HG03108 (cell line): ENCODE data around the gene TFF2.

ENCODE experiments used
- ATAC-seq: cut with Tn5 transposase; IDR thresholded peaks from one replicate; pipeline ENCODE4 v1.9.1; 2021; ENCODE audit warnings: moderate library complexity; ENCODE audit not compliant: unreplicated experiment

Gene TFF2

DNA sequence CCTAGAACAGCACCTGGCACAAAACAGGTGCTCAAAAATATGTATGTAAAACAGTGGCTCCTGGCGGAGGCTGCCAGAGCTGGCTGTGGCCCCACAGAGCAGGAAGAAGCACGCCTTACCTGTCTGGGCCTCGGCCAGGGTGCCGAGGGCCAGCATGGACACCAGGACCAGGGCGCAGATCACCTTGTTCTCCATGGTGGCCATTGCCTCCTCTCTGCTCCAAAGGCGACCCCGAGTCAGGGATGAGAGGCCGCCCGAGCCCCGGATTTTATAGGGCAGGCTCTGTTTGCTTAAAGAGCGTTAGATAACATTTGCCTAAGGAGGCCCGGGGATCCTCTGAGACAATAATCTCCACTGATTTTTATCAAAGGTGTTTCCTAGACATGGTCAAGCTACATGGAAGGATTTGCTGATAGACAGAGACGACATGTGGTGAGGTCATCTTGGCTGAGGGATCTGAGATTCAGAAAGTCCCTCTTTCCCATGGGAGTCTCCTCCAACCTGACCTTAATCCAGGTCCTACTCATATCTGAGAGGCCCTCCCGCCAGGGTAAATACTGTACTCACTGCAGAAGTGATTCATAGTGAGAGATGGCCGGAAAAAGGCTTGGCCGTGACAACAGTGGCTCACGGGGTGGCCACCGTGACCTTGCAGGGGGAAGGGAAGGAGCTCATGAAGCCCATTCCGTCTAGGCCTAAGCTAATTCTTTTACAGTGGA is 15.7 kb upstream of the TFF2 start, which contains the start of gene TFF1:
TFF1 (minus strand) TSS at position 244 of the 719 bp plus-strand sequence; CDS start at position 204, 40 bp downstream.
- no peak for ATAC-seq

DNA sequence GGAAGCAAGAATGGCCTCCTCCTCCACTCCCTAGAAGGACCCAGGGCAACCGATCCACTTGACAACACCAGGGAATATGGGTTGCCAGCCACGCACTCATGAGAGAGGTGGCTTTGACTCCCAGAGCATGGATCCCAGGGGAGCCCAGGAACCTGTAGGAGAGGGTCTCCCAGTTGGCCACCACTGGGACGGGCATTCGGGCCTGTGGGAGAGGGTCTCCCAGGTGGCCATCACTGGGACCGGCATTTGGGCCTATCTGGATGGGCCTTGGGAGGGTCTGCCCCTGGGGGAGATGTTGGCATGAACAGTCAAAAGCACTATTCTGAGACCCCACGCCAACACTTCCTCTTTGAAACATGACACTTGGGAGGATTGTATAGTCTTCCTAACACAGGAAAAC is 15.0 kb upstream of the TFF2 start:
- no peak for ATAC-seq

DNA sequence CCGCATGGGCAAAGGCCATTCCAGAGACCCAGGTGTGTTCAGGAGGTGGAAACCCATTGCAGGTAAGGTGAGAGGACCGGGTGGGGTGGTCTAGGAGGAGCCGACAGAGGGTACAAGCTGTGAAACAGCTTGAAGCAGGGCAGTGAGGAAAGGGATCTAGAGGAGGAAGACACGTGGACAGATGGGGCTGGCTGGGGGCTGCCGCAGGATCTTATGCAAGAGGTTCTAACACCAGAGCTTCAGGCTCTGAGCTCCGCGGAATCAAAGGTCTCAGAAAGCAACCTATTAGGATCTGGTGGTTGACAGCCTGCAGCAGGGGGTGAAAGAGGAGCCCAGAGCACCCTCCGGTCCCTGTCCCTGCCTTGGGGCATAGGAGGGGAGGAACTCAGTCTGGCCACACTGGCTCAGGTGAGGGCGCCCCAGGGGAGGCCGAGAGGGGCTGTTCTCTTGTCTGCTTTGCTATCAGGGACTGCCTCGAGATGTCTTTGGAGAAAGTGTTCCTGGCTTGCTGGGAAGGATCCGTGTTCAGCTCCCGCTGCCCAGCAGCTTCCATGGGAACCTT is 13.6 kb upstream of the TFF2 start:
- ATAC-seq = no peak

DNA sequence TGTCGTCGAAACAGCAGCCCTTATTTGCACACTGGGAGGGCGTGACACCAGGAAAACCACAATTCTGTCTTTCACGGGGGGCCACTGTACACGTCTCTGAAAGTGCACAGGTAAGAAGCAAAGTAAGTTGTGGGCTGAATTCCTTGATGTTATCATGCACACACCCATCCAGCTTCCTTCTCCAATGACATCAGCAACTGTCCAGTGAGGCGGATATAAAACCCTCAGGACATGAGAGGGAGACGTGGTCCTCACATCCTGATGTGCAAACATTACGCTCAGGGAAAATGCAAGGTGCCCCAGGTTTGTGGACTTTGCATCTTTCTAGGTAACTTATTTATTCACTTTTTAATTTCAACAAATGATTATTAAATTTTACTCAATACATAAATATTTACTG is 12.5 kb upstream of the TFF2 start:
- no peak for ATAC-seq

DNA sequence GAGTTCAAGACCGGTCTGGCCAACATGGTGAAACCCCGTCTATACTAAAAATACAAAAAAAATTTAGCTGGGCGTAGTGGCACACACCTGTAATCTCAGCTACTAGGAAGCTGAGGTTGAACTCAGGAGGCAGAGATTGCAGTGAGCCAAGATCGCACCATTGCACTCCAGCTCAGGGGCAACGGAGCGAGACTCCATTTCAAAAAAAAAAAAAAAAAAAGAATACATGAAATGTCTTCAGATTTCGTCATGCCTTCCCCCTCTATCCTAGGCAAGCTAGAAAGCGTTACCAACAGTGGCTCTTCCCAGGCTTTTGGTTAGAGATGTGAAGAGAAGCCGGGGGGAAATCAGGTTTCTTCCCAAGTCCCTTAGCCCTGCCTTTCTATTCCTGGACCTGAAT is 11.9 kb upstream of the TFF2 start:
- ATAC-seq = no peak

DNA sequence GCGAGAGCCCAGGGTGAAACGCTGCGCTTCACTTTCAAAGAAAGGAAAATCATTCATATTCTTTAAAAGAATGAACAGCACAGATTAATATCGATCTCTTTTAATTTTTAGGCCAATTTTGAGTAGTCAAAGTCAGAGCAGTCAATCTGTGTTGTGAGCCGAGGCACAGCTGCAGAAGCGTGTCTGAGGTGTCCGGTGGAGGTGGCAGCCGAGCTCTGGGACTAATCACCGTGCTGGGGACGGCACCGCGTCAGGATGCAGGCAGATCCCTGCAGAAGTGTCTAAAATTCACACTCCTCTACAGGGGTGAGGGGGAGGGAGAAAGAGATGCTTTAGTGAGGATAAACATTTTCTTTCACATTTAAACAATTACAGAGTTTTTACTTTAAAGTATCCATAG is 11.4 kb upstream of the TFF2 start:
- no peak for ATAC-seq

DNA sequence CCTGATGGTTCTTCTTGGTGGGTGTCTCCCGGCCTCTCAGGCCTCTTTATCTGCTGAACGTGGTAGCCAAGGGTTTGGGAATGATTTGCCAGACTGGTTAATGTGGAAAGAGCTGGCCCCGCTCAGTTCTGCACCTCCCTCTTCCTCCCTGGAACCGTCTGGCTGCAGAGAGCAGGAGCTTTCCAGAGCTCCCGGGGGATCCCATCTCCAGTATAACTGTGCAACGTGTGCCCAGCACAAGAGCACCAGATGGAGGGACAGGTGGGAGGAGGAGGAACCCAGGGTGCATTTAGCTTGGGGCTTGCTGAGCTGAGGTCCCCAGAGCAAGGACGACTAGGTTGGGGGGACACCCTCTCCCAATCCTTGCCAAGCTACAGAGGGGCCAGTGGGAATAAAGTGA is 10.5 kb upstream of the TFF2 start:
- ATAC-seq = no peak

DNA sequence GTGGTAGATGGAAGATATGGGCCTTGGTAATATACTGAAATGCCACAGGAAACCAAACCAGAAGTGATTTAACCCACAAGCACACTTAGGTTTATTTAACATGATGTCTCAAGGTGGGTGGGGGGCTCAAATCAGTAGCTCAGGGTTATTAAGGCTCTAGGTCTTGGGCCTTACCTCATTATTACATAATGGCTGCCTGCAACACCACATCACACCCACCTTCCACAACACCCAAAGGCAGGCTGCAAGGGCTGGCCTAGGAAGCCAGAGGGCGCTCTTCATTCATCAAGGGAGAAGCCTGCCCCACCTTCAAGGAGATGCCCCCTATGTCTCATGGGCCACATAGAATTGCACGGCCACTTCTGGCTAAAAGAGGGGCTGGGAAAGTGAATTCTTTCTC is 9.5 kb upstream of the TFF2 start:
- no peak for ATAC-seq

DNA sequence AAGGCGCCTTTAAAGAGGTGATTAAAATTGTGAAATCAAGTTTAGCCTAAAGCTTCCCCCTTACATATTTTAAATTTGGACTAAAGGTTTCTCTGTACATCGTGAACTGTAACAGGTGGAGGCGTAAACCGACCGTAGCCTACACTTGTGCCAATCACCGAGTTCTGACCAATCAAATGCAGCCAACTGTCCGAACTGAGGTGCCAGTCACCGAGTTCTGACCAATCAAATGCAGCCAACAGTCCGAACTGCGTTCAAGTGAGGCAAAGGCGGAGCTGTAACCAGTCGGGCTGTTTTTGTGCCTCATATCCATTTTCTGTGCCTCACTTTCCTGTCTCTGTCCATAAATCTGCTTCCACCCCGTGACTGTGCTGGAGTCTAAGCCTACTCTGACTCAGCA is 8.1 kb upstream of the TFF2 start:
- no peak for ATAC-seq

DNA sequence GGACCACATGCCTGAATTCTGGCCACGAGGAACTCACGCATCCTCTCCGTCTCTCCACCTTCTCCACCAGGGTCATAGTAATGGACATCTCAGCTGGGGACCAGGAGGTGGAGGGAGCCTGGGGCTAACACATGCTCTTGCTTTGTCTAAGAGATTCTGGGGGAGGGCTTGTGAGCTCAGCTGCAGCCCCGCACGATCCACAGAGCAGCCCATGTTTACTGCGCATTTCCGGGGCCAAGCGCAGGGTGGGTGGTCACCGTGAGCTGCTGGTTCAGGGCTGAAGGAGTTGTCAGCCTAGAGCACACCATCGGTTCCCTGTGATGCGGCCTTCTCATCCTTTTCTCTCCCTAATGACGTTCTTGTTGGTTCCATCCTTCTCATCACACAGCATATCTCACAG is 7.5 kb upstream of the TFF2 start:
- ATAC-seq = no peak

DNA sequence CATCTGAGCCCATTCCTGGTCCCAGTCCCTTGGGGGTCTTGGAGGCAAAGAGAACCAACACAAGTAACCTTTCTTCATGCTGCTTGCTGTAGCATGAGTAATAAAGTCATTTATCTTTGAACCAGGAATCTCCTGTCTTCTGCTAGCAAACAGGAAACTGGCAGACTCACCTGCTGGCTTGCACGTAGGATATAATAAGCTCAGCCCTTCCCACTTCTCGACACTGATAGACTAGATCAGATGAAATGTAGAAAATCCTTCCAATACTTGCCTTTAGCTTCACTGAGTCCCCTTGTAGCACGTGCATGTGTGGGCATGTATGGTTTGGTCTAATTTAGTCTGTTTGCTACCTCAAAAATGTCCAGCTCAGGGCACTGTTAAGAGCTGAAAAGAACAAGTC is 6.5 kb upstream of the TFF2 start:
- ATAC-seq = no peak

DNA sequence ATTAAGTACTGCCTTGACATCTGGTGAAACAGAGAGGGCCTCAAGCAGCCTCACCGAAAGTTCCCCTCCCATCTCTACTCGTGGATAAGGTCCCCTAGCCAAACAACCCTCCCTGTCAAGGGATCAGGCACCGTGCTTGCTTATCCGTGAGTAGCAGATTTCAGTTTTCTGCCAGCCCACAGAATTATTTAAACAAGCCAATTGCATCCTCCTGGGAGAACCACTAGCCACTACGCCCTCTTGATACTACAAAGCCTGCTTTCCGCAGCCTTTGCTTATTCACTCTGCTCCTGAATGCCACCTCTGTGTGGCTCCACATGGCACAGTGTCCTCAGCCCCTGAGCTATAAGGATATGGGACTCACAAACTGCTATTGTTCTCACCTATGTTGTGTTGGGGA is 5.9 kb upstream of the TFF2 start:
- no peak for ATAC-seq

DNA sequence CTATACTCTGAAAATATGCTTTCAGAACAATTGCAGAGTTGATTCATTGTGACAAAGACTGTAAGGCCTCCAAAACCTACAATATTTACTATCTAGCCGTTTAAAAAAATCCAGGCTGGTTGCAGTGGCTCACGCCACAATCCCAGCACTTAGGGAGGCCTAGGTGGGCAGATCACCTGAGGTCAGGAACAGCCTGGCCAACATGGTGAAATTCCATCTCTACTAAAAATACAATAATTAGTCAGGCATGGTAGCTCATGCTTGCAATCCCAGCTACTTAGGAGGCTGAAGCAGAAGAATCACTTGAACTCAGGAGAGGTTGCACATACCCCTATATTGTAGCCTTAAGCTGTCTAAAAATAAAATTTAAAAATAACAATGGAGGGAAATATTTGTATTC is 5.3 kb upstream of the TFF2 start:
- no peak for ATAC-seq

DNA sequence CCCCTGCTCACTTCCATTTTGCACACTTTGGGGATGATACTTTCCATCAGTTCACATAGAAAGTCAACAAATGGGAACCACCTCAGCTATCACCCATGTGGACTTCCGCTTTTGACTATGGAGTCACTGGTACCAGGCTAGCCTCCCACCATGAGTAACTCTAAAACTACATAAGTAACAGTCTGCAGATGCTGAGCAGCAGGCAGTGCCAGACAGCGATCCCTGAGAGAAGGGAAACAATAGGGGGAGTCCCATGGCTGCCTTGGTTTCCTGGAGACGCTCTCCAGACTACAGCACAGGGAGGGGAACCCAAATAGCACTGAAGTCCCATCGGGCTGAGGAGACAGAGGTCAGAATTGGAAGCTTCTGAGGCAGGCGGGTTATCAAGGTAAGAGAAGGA is 2.8 kb upstream of the TFF2 start:
- no peak for ATAC-seq

DNA sequence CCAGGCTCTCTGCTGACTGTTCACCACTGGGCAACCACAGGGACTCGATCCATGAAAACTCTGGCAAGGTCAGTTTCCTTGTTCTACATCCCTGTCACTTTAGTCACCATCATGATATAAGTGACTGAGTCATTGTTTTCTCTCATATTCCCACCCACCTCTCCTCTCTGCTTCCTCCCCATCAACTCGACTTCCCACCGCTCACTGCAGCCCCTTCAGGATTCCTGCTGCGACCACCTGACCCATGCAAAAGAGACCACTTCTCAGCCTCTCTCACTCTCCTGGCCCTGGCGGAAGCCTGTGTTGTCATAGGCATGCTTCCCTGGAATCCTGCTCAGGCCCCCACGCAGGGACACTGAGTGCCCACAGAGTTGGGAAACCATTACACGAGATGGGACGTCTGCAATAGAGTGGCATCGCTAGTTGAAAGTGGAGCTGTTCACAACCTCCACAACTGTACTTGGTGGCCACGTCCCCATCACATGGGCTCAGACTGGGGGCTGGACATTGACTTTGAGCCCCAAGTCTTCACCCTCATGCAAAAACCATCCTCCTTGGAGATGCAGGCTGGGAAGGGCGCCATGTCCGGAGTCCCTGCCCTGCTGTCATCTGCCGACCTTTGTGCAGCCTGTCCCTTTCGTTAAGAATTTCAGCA is 1.8 kb upstream of the TFF2 start:
- ATAC-seq = no peak

DNA sequence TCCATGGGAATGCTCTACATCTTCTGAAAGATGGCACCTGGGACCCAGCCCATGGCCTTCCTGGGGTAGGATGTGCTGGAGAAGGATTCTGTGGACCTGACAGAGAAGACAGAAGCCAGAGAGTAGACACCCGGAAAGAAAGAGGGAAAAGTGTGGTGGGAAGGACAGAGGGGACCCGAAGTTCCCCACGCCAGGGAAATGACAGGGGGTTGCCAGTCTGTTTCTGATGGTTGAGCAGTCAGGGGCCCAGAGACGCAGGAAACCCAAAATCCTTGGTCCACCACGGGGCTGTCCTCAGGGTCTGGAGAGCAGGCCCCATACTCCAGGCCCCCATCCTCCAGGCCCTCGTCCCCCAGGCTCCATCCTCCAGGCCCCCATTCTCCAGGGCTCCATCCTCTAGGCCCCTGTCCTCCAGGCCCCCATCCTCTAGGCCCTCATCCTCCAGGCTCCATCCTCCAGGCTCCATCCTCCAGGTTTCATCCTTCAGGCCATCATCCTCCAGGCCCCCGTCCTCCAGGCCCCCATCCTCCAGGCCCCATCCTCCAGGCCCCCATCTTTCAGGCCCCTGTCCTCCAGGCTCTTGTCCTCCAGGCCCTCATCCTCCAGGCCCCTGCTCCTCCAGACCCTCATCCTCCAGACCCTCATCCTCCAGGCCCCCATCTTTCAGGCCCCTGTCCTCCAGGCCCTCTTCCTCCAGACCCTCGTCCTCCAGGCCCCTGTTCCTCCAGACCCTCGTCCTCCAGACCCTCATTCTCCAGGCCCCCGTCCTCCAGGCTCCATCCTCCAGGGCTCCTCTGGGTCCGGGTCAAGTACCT is 1.0 kb upstream of the TFF2 start:
- no peak for ATAC-seq

DNA sequence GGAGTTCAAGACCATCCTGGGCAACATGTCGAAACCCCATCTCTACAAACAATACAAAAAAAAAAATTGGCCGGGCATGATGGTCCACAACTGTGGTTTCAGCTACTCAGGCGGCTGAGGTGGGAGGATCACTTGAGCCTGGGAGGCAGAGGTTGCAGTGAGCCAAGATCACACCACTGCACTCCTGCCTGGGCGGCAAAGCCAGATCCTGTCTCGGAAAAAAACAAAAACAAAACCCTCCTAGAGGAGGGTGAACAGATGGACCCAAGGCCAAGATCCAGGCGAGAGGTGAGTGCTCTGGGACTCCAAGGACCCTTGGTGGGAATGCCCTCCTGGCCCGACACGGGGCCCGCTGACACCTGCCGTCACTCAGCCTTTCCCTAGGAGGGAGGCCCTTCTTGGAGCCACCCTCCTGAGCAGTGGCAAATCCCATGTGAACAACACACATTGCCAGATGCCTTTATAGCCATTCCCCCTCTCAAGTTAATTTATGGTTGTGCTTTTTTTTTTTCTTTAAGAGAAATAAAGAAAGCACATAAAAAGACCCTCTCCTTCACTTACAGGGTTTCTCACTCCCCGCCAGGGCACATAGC is 380 bp downstream of the TFF2 start:
- no peak for ATAC-seq

DNA sequence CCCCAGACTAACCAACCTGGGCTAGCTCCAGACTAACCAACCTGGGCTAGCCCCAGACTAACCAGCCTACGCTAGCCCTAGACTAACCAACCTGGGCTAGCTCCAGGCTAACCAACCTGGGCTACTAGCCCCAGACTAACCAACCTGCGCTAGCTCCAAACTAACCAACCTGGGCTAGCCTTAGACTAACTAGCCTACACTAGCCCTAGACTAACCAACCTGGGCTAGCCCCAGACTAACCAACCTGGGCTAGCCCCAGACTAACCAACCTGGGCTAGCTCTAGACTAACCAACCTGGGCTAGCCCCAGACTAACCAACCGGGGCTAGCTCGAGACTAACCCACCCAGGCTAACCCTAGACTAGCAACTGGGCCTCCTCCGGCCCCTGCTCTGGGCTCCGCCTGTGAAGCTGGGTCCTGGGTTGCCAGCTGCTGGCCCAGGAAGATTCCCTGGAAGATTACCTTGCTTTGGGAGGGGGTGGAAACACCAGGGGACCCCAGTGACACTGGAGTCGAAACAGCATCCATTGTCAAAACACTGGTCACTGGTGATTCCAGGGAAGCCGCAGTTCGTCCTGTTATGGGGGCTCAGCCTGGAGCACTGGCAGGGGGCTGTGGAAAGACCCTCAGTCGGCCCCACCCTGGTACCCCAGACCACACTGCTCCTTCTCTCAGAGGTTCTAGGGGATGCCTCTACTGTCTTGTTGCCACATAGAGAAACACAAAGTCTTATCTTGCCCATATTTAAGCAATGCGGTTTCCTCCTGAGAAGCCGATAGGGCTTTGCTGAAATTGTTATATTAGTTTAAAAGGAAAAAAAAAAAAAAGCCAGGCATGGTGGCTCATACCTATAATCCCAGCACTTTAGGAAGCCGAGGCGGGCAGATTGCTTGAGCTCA is 1.1 kb downstream of the TFF2 start:
- ATAC-seq = no peak

DNA sequence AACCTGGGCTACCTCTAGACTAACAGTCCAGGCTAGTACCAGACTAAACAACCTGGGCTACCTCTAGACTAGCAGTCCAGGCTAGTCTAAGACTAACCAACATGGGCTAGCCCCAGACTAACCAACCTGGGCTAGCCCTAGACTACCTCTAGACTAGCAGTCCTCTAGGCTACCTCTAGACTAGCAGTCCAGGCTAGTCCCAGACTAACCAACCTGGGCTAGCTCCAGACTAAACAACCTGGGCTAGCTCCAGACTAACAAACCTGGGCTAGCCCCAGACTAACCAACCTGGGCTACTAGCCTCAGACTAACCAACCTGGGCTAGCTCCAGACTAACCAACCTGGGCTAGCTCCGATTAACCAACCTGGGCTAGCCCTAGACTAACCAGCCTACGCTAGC is 2.0 kb downstream of the TFF2 start:
- ATAC-seq = no peak

DNA sequence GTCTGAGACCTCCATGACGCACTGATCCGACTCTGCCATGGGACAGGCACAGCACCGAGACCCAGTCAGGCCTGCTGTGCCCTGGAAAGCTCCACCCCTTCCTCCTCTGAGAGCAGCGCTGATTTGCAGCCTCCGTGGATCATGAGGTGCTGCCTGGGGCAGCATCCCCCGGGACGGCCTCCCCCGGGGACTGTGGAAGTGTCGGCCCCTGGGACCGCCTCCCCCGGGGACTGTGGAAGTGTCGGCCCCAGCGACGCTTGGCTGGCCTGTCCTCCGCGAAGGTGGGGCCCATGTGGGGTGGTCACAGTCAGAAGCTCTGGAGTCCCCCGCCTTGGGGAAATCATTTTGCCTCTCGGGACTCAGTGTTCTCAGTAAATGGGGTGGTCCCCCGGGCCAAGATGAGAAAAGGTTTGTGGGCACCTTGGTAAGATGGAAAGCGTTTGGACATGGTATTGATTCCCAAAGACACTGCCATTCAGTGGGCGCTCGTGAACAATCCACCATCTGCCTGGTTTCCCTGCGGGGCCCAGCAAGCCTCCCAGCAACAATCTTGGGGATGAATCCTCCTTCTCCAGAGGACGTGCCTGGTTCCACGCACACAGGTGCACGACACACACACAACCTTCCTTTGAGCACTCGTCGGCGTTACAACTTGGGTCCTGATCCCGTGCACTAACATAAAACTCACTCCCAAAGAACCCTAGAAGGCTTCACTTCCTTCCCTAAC is 3.0 kb downstream of the TFF2 start:
- ATAC-seq = no peak
